Activated CD4-positive, alpha-beta T cell treated with anti-CD3 and anti-CD28 coated beads for 36 hours (primary cell): ENCODE data around the gene PNMT. TPM values are rescaled to one million over a fixed set of nuclear protein-coding genes. Genes with fewer than 3 reads are reported as not detected.
A peak's percentile ranks its signal among the peaks of the same experiment; 100 is the strongest.

Source experiments
- ATAC-seq: fragments of 200-7000 bp; cut with Tn5 transposase; one replicate; pipeline ENCODE4 v1.10.0; 2021; ENCODE audit warnings: mild to moderate bottlenecking, moderate library complexity
- CTCF ChIA-PET: fragments of 350-600 bp; sonication (Branson Sonifier 250); formaldehyde crosslinking; loops from one replicate; lab custom pipeline; 2021; ENCODE audit warnings: antibody characterized with exemption; lab: Charles Lee
- POLR2A ChIA-PET: fragments of 350-600 bp; sonication (Branson Sonifier 250); formaldehyde crosslinking; loops from one replicate; lab custom pipeline; 2021; ENCODE audit warnings: antibody characterized with exemption, inconsistent platforms; lab: Charles Lee
- DNase-seq: peaks from one replicate; pipeline ENCODE4 v3.0.0-alpha.2; 2020
- H3K27ac Mint-ChIP-seq: one replicate; pipeline ENCODE4 v1.8.0; 2021; ENCODE audit warnings: mixed read lengths
- H3K27me3 Mint-ChIP-seq: one replicate; pipeline ENCODE4 v1.8.0; 2021; ENCODE audit warnings: mixed read lengths
- H3K36me3 Mint-ChIP-seq: one replicate; pipeline ENCODE4 v1.8.0; 2021; ENCODE audit warnings: low read depth, mixed read lengths
- H3K4me1 Mint-ChIP-seq: one replicate; pipeline ENCODE4 v1.8.0; 2021; ENCODE audit warnings: mixed read lengths
- H3K4me3 Mint-ChIP-seq: one replicate; pipeline ENCODE4 v1.8.0; 2021; ENCODE audit warnings: mild to moderate bottlenecking, moderate library complexity, mixed read lengths
- H3K9me3 Mint-ChIP-seq: one replicate; pipeline ENCODE4 v1.8.0; 2021; ENCODE audit warnings: low read depth, mixed read lengths
- intact Hi-C, 2 experiments: fragments of 100-400 bp; cut with DNase I in 1 of 2; cut with micrococcal nuclease in 1 of 2; formaldehyde crosslinking; loops; one replicate each; pipeline versions ENCODE4 v1.14.2 to v1.15.1; 2022 to 2024; cut with DNase I, micrococcal nuclease
- total RNA-seq, 2 experiments: library from RNA; stranded (reverse); gene quantifications; one replicate each; pipeline ENCODE4 v1.2.3, GENCODE V29; 2021

Gene PNMT, protein sequence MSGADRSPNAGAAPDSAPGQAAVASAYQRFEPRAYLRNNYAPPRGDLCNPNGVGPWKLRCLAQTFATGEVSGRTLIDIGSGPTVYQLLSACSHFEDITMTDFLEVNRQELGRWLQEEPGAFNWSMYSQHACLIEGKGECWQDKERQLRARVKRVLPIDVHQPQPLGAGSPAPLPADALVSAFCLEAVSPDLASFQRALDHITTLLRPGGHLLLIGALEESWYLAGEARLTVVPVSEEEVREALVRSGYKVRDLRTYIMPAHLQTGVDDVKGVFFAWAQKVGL
- not detected for total RNA-seq

DNA sequence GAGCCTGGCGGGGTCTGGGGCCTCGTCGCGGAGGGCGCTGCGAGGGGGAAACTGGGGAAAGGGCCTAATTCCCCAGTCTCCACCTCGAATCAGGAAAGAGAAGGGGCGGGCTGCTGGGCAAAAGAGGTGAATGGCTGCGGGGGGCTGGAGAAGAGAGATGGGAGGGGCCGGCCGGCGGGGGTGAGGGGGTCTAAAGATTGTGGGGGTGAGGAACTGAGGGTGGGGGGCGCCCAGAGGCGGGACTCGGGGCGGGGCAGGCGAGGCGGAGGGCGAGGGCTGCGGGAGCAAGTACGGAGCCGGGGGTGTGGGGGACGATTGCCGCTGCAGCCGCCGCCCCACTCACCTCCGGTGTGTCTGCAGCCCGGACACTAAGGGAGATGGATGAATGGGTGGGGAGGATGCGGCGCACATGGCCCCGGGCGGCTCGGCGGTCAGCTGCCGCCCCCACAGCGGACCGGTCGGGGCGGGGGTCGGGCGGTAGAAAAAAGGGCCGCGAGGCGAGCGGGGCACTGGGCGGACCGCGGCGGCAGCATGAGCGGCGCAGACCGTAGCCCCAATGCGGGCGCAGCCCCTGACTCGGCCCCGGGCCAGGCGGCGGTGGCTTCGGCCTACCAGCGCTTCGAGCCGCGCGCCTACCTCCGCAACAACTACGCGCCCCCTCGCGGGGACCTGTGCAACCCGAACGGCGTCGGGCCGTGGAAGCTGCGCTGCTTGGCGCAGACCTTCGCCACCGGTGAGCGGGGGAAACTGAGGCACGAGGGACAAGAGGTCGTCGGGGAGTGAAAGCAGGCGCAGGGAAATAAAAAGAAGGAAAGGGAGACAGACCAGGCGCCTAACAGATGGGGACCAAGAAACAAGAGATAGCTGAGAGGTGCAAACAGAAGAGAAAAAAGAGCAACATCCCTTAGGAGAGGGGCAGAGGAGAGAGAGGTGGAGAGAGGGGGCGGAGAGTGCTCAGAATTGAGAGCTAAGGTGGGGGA is at the start of gene PNMT:
TSS of gene PNMT (plus strand) at position 509 of the 980 bp plus-strand sequence. CDS start at position 532, 23 bp downstream.
- peak within 1 kb of the TSS; percentile 50 for H3K4me3 Mint-ChIP-seq
- intact Hi-C loops, result loop anchor here in 1 of 2 experiments (1.0 kb wide), 3 partner anchors 46 to 86 kb away; partner anchors contain the start of gene MIEN1

DNA sequence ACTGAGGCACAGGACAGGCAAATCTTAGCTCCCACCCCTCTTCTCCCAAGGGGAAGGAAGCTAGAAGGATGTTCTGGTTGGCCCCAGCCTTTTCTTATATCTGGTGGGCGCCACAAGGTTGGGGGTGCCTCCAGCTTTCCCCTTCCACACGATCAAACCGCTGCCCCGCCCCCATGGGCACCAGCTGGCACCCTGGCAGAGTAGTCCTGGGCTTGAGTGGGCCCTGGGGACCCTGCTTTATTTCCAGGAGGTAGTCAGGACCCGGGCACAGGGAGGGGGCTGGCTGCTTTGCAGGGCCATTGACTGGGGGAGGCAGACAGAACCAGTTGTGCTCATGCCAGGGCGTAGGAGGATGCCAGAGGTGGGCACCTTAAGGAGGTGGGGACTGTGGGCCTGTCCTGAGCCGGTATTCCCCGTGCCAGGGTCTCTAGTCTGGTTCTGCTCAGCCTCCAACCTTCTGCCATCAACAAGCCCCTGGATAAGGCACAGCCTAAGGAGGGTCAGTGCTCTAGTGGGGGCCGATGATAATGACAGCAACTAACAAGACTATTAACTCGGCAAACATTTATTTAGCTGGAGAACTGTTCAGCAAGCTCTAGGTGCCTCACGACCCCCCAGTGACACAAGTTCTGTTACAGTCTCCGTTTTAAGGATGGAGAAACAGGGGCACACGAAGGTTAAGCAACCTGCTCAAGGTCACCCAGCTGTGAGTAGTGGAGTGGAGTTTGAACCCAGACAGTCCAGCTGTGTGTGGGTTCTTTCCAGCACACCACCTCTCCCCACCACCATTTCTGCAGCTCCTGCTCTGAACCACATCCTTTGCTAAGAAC is 49.1 kb upstream of the PNMT start:
- Mint-ChIP-seq H3K36me3 (no peaks in the 10 kb centered on the region), H3K27ac (no peak overlapping the region), H3K4me1 (peaks cover 18% of the 10 kb centered on the region), H3K4me3 (no peak overlapping the region), H3K27me3 (peaks cover 7% of the 10 kb centered on the region), H3K9me3 (no peaks in the 10 kb centered on the region)
- intact Hi-C loops, result loop anchor here in 1 of 2 experiments (1.0 kb wide), 1 partner anchor 361 kb away; the partner anchor contains the start of gene PSMD3
- ChIA-PET CTCF (interaction anchor here (0.5 to 10.2 kb wide), 13 partner anchors 9 to 419 kb away, joined by 3 to 181 read pairs (median 3); partner anchors contain the start of genes RPL19 and STARD3), POLR2A (interaction anchor here (0.6 kb wide), 1 partner anchor 361 kb away, joined by 5 read pairs; the partner anchor contains the start of gene PSMD3)
- ATAC-seq (no peak), DNase-seq (no peak)

More for the DNA sequence above, at the start of gene PNMT:
- ChIA-PET CTCF (interaction anchor here (0.7 to 6.8 kb wide), 13 partner anchors 8 to 91 kb away, joined by 3 to 85 read pairs (median 4); partner anchors contain the start of gene MIEN1), POLR2A (interaction anchor here (0.6 to 1.0 kb wide), 3 partner anchors 20 to 60 kb away, joined by 3 to 12 read pairs (median 3); no protein-coding TSS in a partner anchor)
- H3K36me3 Mint-ChIP-seq, result no peaks in the 10 kb centered on the region
- peak; percentile 87 for DNase-seq
- H3K4me1 Mint-ChIP-seq, result peaks cover 10% of the 10 kb centered on the region
- peak; percentile 79 for ATAC-seq
- H3K9me3 Mint-ChIP-seq, result no peaks in the 10 kb centered on the region
- H3K27ac Mint-ChIP-seq, result no peak within 1 kb of the TSS
- peaks cover 13% of the 10 kb centered on the region for H3K27me3 Mint-ChIP-seq

DNA sequence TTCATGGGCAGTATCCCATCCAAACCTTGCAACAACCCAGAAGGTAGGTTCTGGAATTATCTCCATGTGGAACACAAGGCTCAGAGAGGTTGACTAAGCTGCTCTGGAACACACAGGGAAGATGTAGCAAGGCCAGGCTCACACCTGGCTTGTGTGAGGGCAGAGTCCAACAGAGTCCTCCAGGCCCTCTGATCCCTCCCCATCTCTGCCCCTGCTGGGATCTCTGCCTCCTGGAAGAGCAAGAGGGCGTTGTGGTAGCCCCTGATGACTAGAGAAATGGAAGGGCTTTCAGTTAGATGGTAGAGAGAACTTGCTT is 48.5 kb upstream of the PNMT start:
- intact Hi-C loops, result loop anchor here (5.0 to 10.0 kb wide), 3 partner anchors 243 to 415 kb away; partner anchors contain the start of genes IKZF3 (in 1 of the 2) and RPL19 (in 1 of the 2)
- no peak overlapping the region for H3K27ac Mint-ChIP-seq
- CTCF ChIA-PET, result interaction anchor here (0.5 to 10.2 kb wide), 9 partner anchors 8 to 380 kb away, joined by 3 to 181 read pairs (median 4); partner anchors contain the start of gene STARD3
- H3K4me1 Mint-ChIP-seq, result peaks cover 18% of the 10 kb centered on the region
- H3K9me3 Mint-ChIP-seq, result no peaks in the 10 kb centered on the region
- ATAC-seq (no peak), DNase-seq (no peak)
- H3K27me3 Mint-ChIP-seq, result peaks cover 10% of the 10 kb centered on the region
- H3K36me3 Mint-ChIP-seq, result no peaks in the 10 kb centered on the region
- POLR2A ChIA-PET, result interaction anchor here (0.6 kb wide), 1 partner anchor 361 kb away, joined by 5 read pairs; the partner anchor contains the start of gene PSMD3
- H3K4me3 Mint-ChIP-seq, result no peak overlapping the region

DNA sequence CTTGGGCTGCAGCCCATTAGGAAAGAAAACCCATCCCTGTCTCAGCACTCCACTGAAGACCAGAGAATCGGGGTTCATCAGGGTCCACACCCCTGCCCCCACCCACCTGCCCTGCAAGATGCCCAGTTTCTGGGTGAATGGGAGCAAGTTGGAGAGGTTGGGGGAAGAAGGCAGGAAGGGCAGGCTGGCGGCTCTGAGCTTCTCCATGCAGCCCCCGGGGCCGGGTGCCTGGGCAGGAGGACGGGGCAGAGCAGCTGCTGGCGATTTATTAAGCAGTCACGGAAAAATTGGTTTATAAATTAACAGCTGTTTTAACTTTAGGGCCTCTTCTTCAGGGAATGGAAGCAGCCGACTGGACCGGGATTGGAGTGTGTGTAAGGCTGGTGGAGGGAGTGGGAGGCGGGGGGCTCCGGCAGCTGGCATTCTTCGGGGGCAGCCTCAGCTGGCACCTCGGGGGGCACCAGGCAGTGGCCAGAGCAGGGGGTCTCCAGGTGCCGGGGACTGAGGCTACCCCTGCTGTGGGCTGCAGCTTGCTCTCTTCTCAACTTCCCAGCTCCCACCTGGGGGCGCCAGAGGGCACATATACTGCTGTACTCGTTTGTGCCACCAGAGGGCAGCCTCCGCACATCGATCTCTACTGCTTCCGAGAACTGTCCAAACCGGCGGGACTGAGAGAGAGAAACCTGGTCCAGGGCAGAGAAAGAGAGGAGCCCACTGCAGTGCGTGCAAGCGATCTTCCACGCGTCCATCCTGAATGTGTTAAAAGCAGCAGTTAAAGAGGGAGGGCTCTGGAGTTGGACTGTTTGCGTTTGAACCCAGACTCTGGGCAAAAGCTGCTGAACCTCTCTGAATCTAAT is 46.5 kb upstream of the PNMT start:
- DNase-seq (peak; percentile 91), ATAC-seq (peak; percentile 68)
- Mint-ChIP-seq H3K27ac (peak overlapping the region; percentile 91), H3K36me3 (no peaks in the 10 kb centered on the region), H3K27me3 (peaks cover 18% of the 10 kb centered on the region), H3K4me3 (peak overlapping the region; percentile 62), H3K9me3 (no peaks in the 10 kb centered on the region), H3K4me1 (peaks cover 26% of the 10 kb centered on the region)
- CTCF ChIA-PET, result interaction anchor here (0.5 to 10.2 kb wide), 75 partner anchors 9 to 950 kb away, joined by 3 to 181 read pairs (median 4); partner anchors contain the start of genes CSF3, IKZF3, MIEN1 and NEUROD2
- POLR2A ChIA-PET, result no interaction called here
- intact Hi-C loops, result loop anchor here (1.0 to 10.0 kb wide), 12 partner anchors 16 to 417 kb away; partner anchors contain the start of genes IKZF3 (in 2 of the 2), PSMD3 (in 2 of the 2), STARD3 (in 2 of the 2) and MIEN1 (in 1 of the 2)

DNA sequence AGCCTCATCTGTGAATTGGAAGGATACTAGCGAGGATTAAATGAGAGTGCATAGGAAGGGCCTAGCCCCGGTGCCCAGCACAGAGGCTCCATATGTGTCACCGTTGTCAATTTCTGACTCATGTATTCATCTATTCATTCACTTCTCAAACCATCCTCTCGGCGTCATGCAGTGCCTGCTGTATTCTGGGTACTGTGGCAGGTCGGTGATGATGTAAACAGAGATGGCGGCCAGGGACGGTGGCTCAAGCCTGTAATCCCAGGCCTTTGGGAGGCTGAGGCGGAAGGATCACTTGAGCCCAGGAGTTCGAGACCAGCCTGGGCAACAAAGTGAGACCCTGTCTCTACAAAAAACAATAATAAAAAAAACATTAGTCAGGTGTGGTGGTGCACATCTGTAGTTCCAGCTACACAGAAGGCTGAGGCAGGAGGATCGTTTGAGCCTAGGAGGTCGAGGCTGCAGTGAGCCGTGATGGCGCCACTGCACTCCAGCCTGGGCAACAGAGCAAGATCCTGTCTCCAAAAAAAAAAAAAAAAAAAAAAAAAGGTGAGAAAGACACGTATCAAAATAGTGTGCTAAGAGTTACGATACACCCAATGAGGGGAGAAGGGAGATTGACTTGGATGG is 45.8 kb upstream of the PNMT start:
- peak overlapping the region; percentile 91 for H3K27ac Mint-ChIP-seq
- DNase-seq (peak; percentile 80), ATAC-seq (peak; percentile 86)
- intact Hi-C loops, result loop anchor here (1.0 to 10.0 kb wide), 13 partner anchors 15 to 418 kb away; partner anchors contain the start of genes IKZF3 (in 2 of the 2), PSMD3 (in 2 of the 2), STARD3 (in 2 of the 2) and MIEN1 (in 1 of the 2)
- H3K36me3 Mint-ChIP-seq, result no peaks in the 10 kb centered on the region
- peaks cover 20% of the 10 kb centered on the region for H3K27me3 Mint-ChIP-seq
- peak overlapping the region; percentile 62 for H3K4me3 Mint-ChIP-seq
- ChIA-PET CTCF (interaction anchor here (0.6 to 10.2 kb wide), 50 partner anchors 8 to 531 kb away, joined by 3 to 181 read pairs (median 5); partner anchors contain the start of genes MIEN1, NEUROD2, PNMT and PSMD3), POLR2A (interaction anchor here (0.6 to 1.5 kb wide), 2 partner anchors 241 to 283 kb away, joined by 4 to 5 read pairs; partner anchors contain the start of gene IKZF3)
- peaks cover 27% of the 10 kb centered on the region for H3K4me1 Mint-ChIP-seq
- no peaks in the 10 kb centered on the region for H3K9me3 Mint-ChIP-seq

DNA sequence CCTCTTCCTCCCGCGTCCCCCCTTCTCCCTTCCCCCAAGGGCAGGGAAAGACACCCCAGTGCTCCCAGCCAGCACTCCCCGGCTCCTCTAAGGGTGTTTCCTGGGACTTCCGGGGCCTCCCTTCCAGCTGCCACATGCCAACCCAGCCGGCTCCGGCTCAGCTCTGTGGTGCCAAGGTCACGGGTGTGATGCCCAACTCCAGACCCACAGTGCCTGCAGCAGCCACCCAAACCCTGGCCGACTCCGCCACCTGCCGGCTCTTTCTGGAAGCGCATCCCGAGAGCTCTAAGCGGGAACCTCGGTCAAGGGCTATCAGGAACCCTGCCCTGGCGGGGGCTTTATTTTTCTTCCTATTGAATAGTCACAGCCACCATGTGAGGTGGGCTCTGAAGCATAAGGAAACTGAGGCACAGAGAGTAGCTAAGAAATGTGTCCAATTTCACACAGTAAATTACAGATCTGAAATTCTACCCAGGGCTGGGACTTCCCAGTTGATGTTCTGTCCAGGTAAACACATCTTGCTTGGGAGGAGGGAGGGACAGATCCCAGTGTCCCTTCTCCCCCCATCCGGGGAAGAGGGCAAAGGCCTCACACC is 44.8 kb upstream of the PNMT start:
- Mint-ChIP-seq H3K4me3 (peak overlapping the region; percentile 8), H3K4me1 (peaks cover 27% of the 10 kb centered on the region), H3K27ac (no peak overlapping the region), H3K36me3 (no peaks in the 10 kb centered on the region), H3K27me3 (peaks cover 27% of the 10 kb centered on the region), H3K9me3 (no peaks in the 10 kb centered on the region)
- ChIA-PET CTCF (interaction anchor here (0.6 to 10.2 kb wide), 44 partner anchors 9 to 418 kb away, joined by 3 to 181 read pairs (median 4); partner anchors contain the start of genes MIEN1, PNMT and STARD3), POLR2A (interaction anchor here (0.7 to 1.5 kb wide), 3 partner anchors 31 to 240 kb away, joined by 3 to 5 read pairs (median 3); partner anchors contain the start of gene IKZF3)
- peak; percentile 47 for ATAC-seq
- peak; percentile 93 for DNase-seq
- intact Hi-C loops, result loop anchor here (1.0 to 10.0 kb wide), 5 partner anchors 75 to 419 kb away; partner anchors contain the start of genes IKZF3 (in 1 of the 2) and RPL19 (in 1 of the 2)

DNA sequence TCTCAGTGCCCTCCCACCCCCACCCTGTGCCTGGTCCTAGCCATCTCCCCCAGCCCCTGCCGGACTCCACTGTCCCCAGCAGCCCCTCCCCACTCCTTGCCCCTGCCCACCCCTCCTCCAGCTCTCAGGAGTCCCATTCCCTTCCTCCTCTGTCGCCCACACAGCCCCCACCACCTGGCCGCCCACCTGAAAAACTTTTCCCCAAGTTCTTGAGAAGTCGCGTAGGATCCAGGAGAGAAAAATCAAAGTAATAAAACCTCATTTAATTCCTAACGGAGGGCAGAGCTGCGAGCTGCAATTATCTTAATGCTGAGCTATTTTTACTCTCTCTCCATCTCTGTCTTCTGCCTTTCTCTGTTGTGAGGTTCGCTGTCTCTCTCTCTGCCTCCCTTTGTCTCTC is 43.9 kb upstream of the PNMT start:
- no peak overlapping the region for H3K4me3 Mint-ChIP-seq
- ATAC-seq, result no peak
- H3K27me3 Mint-ChIP-seq, result peaks cover 30% of the 10 kb centered on the region
- no peak overlapping the region for H3K27ac Mint-ChIP-seq
- intact Hi-C loops, result loop anchor here (5.0 to 10.0 kb wide), 3 partner anchors 238 to 420 kb away; partner anchors contain the start of genes IKZF3 (in 1 of the 2) and RPL19 (in 1 of the 2)
- DNase-seq, result no peak
- peaks cover 27% of the 10 kb centered on the region for H3K4me1 Mint-ChIP-seq
- no peaks in the 10 kb centered on the region for H3K9me3 Mint-ChIP-seq
- H3K36me3 Mint-ChIP-seq, result no peaks in the 10 kb centered on the region
- CTCF ChIA-PET, result interaction anchor here (0.9 to 10.2 kb wide), 13 partner anchors 9 to 419 kb away, joined by 3 to 181 read pairs (median 4); partner anchors contain the start of gene STARD3
- POLR2A ChIA-PET, result no interaction called here

DNA sequence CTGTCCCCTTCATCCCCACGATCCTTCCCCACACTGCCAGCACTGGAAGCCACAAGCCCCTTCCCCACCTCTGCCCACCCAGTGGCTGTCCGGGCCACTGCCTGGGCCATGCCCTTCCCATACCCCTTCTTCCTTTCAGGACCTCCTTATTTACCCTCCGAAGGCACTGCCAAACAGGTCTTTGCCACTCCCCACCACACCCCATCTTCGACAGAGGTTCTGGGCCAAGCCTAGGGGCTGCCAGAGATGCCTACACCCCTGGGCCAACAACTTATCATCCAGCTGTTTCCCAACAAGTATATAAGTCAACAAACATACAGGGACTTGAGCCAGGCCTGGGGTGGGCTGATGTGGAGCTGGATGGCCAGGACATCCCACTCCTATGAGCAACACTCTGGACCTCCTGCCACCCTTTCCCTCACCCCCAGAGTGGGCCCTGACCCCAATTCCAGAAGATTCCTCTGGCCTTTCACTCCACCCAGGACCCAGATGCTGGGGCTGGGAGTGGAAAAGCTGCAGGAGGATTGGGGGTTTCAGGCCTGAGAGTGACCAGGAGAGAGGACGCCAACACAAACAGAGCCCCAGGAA is 43.0 kb upstream of the PNMT start:
- DNase-seq, result no peak
- ChIA-PET CTCF (interaction anchor here (0.6 to 10.2 kb wide), 15 partner anchors 10 to 470 kb away, joined by 3 to 181 read pairs (median 4); partner anchors contain the start of genes PGAP3 and STARD3), POLR2A (interaction anchor here (0.6 kb wide), 1 partner anchor 49 kb away, joined by 3 read pairs; no protein-coding TSS in a partner anchor)
- Mint-ChIP-seq H3K4me3 (no peak overlapping the region), H3K9me3 (no peaks in the 10 kb centered on the region), H3K36me3 (no peaks in the 10 kb centered on the region), H3K27ac (no peak overlapping the region), H3K27me3 (peaks cover 31% of the 10 kb centered on the region), H3K4me1 (peaks cover 27% of the 10 kb centered on the region)
- intact Hi-C loops, result loop anchor here in 1 of 2 experiments (10.0 kb wide), 1 partner anchor 420 kb away; the partner anchor contains the start of gene RPL19
- no peak for ATAC-seq
